Stimulated activated CD8-positive, alpha-beta memory T cell treated with anti-CD3 and anti-CD28 coated beads, Interleukin-4, amount 100 ng/mL, for 48 hours (primary cell): ENCODE results near the gene NDUFB2.
"Not testable (repeated sequence)": the region's sequence is repeated elsewhere in the genome, so short reads cannot be mapped to it uniquely, and the experiment has no call there.

ENCODE experiments used
- DNase-seq: peaks from one replicate; pipeline ENCODE4 v3.0.0-alpha.2; 2020

NDUFB2 gene

DNA sequence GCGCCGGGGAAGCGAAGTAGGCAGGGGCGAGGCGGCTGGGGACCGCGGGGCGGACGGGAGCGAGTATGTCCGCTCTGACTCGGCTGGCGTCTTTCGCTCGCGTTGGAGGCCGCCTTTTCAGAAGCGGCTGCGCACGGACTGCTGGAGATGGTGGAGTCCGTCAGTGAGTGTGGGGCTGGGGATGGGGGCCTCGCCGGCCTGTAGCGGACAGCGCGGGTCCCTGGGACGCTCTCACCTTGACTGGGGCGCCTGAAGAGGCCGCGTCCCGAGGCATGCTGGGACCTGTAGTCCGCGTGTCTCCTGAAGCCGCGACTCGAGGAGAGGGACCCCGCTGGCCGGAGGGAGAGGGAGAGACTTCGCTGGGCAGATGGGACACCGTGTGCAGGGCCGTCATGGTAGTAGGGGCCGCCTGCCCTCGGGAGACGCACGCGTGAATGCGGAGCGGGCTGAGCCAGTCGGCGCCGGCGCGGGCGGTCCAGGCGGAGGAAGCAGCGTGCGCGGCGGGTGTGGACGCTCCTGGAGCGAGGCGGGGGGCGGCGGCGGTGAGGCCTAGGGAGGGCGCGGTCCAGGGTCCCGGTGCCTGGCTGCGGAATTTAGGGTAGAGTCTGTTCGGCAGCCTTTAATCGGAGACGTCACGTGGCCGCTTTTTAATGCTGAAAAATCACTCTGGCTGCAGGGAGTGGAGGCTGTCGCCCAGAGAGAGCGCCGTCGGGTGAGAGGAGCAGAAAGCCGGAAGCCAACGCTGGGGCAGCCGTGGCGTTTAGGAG, at the start of gene NDUFB2:
TSS of gene NDUFB2 (plus strand) at position 29 of the 767 bp plus-strand sequence. CDS start at position 66, 37 bp downstream.
- peak; percentile 79 for DNase-seq

DNA sequence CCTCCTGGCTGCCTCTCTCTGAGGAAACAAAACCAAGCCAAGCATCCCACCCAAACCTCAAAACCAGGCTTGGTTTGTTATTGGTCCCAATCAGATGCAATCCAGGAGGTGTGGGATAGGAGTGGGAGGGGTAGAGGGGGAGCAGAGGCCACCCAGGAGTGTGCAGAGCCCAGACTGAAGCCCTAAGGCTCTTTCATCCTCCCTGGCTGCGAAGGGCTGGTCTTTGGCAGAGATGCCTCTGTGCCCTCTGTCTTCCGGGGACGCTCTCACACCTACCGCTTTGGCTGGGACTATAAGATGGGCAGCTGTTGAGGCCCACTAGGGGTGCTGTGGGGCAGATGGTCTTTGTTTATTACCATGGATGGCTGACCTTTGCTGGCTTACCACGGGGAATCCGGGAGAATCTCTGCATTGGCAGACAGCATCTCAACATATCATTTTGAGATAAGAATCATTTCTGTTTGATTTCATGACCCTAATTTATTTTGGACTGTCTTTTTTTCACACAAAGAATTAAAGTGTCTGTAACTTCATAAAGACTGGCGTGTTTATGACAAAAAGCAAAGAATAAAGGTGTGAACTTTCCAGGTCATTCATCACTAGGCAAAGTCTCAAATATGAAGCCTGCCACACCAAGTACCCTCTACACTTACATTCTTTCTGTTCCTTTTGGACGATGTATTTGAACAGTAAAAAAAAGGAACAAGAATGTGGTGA, 49.4 kb upstream of the NDUFB2 start:
- DNase-seq = peak; percentile 45

DNA sequence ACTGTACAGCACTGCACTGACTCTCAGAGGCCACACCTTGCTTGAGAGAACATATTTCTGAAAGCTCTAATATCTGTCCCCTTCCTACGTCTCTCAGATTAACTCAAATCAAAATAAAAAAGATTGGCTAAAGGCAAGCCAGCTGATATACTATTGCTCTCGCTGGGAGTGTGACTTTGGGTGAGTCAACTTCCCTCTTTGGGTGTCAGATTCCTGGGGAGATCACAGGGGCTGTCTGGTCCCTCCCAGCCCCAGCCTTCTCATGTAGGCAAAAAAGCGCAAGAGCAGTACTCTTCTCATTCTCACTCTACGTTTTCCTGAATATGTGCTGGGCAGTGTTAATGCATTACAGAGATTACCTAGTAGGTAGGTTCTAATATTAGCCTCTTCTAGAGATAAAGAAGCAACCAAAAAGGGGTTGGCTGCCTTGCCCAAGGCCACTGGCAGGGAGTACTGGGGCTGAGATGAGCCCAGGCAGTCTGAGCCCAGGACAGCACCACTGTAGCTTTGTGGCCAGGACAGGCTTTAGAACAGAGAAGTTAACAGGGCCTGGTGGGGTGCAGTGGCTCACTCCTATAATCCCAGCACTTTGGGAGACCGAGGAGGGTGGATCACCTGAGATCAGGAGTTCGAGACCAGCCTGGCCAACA, 46.8 kb upstream of the NDUFB2 start:
- DNase-seq = no peak

DNA sequence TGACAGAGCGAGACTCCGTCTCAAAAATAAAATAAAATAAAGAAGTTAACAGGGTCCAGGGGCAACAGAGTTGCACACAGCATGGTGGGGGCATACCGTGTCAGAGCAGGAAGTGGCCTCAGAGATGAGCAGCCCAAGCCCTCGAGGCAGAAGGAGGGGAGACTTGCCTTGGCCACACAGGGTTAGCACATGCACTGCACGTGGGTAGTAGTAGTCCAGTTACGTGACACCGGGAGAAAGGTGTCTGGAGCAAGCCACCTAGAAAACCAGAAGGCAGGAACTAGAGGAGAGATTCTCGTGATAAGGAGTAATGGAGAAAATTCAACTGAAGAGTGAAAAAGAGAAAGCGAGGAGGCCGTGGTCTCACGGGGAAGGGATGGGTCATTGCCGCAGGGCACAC, 46.1 kb upstream of the NDUFB2 start:
- no peak for DNase-seq

- peak; percentile 43 for DNase-seq
These were observed 43.0 kb upstream of the NDUFB2 start for GRCh38 chr7:140653319-140654108.

DNA sequence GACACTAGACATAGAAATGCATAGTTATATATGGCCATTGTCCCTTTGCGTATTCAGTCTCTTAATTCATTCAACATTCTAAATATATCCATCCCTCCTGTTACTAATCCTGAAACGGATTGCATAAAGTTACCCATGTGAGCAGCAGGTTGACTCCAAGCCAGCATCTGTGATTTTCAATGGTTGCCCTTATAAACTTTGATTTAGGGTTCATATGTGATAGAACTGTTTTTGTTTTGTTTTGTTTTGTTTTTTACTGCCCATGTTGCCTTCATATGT, 42.5 kb upstream of the NDUFB2 start:
- no peak for DNase-seq

DNA sequence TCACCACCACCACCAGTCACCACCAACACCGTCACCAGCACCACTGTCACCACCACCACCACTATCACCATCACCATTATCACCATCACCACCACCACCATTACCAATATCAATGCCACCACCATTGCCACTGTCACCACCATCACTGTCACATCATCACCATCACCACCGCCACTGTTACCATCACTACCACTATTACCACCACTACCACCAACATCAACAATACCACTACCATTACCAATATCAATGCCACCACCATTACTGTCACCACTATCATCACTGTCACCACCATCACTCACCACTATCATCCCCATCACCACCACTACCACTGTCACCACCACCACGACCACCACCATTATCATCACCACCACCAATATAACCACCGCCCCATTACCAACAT, 41.8 kb upstream of the NDUFB2 start:
- DNase-seq = no peak

- DNase-seq = no peak
These were observed 40.7 kb upstream of the NDUFB2 start for GRCh38 chr7:140655511-140656408.

GRCh38 chr7:140656548-140657515, 39.7 kb upstream of the NDUFB2 start:
- DNase-seq = peak; percentile 54

- DNase-seq = no peak
These were observed 38.6 kb upstream of the NDUFB2 start for GRCh38 chr7:140657891-140658290.

DNA sequence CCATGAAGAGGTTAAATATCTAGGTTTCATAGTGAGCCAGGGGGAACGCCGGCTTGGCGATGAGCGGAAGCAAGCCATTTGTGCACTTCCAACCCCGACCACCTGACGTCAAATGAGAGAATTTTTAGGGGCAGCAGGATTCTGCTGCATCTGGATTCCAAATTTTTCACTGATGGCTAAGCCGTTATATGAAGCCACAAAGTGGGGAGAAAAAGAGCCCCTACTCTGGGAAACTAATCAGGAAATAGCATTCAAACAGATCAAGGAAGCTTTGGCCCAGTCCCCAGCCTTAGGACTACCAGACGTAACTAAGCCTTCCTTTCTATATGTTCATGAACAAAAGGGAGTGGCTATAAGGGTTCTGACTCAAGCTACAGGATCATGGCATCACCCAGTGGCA, 36.7 kb upstream of the NDUFB2 start:
- no peak for DNase-seq

GRCh38 chr7:140661124-140661523, 35.4 kb upstream of the NDUFB2 start:
- DNase-seq = no peak

DNA sequence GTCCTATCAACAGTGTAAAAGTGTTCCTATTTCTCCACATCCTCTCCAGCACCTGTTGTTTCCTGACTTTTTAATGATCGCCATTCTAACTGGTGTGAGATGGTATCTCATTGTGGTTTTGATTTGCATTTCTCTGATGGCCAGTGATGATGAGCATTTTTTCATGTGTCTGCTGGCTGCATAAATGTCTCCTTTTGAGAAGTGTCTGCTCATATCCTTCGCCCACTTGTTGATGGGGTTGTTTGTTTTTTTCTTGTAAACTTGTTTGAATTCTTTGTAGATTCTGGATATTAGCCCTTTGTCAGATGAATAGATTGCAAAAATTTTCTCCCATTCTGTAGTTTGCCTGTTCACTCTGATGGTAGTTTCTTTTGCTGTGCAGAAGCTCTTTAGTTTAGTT, 33.6 kb upstream of the NDUFB2 start:
- DNase-seq = not testable (repeated sequence)

DNA sequence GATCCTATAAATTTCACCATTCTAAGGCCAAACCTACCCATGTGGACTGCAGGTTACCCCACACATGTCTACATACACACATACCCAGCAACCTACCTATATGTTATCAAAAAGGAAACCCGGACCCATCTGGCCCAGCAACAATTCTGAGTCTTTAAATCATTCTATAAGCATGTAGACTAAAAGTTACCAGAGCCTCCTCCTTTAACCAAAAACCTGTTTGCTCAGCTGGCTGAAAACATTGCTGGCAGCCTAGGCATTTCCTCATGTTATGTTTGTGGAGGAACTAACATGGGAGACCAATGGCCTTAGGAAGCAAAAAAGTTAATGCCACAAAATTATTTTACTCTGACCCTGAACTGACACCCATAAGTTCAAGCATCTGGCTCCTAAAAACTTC, 29.0 kb upstream of the NDUFB2 start:
- DNase-seq = no peak

- no peak for DNase-seq
These were observed 27.9 kb upstream of the NDUFB2 start for GRCh38 chr7:140668641-140669040.

DNA sequence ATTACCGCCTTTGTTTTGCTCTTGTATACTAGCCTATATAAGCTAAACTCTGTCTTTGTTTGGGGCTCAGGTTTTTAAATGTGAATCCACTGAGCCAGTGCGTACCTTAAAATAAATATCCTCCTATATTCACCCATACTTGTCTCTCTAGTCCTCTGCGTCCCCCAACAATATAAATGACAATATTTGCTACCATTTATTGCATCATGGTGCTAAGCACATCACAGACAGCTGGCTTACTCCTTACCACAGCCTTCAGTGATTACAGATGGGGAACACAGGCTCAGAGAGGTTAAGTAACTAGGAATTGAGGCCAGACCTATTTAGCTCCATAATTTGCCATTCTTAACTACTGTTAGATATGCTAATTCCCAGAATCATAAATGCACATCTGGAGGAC, 27.2 kb upstream of the NDUFB2 start:
- no peak for DNase-seq

DNA sequence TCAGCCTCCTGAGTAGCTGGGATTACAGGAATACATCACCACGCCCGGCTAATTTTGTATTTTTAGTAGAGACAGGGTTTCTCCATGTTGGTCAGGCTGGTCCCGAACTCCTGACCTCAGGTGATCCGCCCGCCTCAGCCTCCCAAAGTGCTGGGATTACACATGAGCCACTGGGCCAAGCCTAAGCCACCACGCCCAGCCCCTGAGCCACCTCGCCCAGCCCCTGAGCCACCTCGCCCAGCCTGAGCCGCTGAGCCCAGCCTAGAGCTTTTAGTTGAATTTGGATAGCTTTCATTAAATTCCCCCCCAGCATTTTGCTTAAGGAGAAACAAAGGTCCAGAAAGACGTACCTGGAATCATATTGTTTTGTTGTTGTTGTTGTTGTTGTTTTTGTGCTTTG, 26.6 kb upstream of the NDUFB2 start:
- DNase-seq = not testable (repeated sequence)

DNA sequence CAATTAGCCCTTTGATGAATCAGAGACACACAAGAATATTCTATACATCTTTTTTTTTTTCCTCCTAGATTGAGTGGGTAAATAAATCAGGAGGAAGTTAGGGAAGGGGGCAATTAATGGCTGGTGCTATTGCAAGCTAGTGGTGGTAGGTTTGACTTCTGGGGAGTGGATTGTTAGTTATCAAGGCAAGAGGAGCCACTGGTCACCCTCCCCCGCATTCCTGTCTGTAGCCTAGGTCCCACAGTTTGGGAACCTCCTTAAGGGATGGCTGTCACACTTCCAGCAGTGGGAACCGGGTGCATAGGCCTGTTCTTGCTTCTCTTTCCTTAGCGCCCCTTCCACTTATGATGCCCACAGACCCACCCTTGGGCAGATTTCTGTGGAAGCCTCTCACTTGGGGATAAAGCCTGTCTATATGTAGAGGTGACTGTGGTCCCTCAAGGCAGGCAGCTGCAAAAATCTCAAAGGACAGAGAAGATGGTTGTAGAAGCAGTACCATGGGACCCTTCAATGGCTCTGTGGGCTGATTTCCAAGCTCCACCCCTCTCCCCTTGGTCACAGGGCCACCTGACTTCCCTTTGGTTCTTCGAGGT, 26.1 kb upstream of the NDUFB2 start:
- DNase-seq = no peak

DNA sequence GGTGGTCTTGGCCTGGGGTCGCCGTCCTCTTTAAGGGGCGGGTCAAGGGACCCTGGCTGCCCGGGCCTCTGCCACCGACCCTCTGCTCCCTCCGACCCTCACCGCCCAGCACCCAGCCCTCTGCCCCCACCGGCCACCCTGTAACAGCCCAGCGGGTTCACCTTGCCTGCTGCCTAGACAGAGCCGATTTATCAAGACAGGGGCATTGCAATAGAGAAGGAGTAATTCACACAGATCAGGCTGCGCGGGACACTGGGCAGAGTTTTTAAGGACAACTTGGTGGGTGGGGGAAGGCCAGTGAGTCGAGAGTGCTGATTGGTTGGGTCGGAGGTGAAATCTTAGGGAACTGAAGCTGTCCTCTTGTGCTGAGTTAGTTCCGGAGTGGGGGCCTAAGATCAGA, 24.5 kb upstream of the NDUFB2 start:
- DNase-seq = no peak

GRCh38 chr7:140672382-140673062, 24.0 kb upstream of the NDUFB2 start, which contains the start of gene ADCK2:
Gene ADCK2 (plus strand): TSS chr7:140672945. CDS start chr7:140673331, 386 bp downstream.
- DNase-seq = peak; percentile 71
